Retina (tissue), 1 donor: ENCODE results near the gene DNAH11.

Source experiments
- DNase-seq: peaks from one replicate; pipeline ENCODE4 v3.0.0-alpha.2; 2016

The DNAH11 gene

DNA sequence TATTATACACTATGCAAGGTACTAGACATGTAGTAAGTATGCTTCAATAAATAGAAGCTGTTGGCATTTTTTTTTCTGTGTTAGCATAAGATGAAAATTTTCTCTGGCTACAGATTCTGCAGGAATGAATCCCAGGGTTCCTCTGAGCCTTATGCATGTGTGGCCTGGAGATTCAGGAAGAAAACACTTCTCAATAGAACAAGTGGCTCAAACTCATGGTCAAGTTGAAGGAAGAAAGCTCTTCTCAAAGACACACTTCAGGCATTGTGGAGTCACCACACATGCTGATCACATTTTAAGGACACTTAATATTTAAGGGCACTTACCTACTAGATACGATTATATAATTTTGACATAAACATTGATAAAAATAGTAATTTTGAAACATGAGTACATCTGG lies 19.5 kb downstream of the DNAH11 start:
- DNase-seq = no peak

DNA sequence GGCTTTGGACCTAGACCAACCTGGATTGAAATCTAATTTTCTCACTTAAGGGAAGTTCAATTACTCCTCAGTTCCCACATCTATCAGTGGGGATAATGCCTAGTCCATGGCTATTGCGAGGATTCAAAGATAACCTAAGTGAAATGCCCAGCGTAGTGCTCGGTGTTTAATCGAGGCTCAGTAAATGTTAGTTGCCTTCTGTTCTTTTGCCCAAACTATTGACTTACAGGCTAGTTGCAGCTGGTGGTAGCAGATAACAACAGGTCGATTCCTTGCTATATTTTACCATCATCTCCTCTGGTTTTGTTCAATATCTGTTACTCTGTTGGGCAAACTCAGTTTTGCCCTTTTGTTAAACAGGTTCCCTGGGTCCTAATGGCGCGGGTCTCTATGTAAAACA lies 22.8 kb downstream of the DNAH11 start:
- no peak for DNase-seq

DNA sequence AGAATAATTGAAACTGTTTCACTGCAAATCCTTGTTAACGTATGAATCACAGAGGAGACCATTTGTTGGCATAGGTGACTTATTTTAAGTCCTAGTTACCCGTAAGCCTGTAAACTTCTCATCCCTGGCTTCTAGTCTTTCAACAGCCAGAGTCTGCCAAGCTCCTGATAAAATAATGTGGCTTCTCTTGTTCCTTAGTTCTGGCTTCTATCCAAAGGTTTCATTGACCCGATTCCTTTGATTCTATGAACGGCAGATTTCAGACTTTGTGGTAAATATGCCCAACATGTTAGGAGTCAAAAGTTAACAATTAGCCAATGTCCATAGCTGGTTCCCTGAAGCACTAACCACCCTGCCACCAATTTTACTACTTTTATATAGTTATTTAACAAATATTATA lies 23.3 kb downstream of the DNAH11 start:
- no peak for DNase-seq

DNA sequence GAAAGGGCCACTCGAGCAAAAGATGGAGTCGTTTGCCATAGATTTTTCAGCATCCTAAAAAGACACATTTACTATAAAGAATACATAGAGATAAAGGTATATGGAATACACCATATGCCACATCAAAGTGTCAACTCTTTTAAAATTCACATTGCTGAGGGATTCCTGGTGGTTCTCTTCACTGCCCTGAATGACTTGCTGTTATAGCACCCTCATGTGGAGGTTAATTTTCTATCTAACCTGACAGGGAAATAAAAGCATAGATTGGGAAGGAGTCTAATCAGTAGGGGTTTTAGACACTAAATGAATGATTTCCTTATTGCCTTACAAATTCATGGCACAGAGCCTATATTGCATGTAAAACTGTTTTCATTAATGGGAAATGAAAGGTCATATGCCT lies 25.9 kb downstream of the DNAH11 start:
- peak; percentile 14 for DNase-seq

DNA sequence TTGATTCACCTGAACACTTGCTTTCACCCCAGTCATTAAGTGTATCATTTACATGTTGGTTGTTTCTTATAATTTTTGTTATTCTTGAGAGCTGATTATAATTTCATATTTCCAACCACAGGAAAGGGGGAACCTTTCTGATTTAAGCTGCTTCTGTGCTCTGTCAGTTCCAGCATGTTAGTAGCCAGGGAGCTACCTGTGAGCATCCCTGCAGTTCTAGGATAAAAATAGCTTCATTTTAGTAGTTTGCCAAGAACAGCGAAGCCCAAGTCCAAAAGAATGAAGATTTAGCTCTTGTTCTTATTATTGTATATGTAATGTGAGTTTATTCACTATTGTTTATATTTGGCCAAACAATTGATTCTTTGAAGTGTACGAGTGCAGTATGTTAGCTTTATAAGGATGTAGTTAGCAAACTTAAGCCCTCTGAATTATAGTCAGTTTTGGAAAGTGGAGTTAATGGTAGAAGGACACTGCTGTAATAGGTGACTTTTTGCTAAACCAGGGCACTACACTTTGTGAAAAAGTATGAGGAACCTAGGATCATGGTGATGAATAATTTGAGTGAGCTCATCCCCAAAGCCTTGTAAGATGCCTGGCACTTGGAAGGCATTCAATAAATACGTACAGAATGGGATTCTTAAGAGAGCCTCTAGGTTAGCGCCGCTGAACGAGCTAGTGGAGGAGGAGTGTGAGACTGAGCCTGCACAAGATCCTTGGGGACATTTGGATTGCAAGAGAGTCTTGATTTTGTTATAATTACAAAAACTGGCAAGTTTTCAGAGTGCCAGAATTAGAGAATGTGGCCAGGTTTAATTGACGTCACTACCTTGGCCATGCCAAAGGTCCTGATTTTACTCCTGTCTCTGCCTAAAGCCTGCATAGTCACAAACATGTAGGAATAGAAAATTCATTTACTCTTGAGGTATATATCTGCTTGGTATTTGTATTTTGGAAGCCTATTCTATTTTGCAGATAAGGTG lies 29.8 kb downstream of the DNAH11 start:
- DNase-seq = no peak

DNA sequence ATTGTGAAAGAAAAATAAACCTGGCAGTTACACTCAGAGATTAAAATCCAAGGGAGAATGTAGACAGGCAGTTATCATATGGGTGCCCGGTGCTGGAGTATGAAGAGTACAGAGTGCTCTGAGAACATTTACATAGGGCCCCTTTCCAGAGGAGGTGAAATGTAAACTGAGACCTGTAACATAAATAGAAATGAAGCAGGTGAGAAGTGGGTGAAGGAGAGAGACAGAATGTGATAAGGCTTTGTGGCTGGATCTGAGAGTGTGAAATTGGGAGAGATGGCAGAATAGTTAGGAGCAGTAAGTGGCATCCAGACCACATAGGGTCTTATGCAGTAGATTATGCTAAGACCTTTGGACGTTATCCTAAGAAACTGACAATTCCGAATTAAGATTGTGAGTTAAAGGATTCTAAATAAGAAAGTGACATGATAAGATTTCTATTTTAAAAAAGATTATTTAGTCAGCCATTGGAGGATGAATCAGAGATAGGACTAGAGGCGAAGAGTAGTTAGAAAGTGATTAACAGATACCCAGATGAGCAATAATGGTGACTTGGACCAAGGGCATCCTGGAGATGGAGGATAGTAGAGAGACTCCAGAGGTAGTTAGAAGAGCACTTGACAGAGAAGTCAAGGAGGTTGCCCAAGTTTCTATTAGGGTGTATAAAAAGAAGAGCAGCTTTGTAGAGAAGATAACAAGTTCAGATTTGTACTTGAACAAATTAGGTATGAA lies 36.7 kb downstream of the DNAH11 start:
- no peak for DNase-seq

DNA sequence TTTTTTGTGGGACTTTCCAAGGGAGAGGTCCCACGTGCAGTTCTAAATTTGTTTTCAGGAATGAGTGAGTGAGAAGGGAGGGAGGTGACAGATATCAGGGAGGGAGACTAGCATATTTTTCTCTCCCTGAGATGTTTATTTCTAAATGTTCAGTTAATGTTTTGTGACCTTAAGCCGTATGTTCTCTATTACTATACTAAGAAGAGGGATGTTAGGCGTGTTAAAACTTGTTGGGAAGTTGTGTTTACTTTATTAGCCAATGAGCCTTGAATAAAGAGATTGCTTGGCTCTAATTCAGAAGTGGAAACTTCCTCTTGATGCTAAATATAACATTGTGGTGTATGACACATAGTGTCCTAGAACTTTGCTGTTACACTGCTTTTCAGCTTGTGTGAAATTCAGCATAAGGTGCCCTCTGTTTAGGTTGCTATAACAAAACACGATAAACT lies 37.3 kb downstream of the DNAH11 start:
- no peak for DNase-seq

DNA sequence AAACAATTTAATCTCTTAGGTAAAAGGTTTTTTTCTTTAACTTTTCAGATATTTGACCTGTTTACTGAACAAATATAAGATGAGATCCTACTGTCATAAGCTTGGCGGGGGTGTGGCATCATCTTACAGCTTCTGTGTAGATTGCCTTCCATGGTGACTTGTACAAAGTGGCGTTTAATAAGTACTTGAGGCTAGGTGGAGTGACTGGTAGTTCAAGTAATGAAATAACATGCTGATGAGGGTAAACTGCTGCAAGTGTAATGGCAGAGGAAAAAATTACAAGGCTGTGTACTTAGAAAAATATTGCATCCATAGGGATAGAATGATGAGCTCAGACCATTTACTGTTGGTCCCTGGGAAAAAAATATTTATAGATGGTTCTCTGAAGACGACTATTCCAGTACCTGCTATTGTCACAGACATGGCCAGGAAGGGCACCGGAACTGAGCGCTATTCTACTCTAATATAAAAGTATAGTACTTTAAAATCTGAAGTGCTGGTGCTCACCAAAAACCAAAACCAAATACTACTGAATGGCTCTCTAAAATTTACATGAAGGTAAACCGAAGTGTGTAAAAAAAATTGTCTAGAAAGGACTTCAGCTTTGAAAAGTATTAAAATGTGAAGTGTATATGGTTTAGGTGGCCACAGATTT lies 42.4 kb downstream of the DNAH11 start:
- DNase-seq = no peak

DNA sequence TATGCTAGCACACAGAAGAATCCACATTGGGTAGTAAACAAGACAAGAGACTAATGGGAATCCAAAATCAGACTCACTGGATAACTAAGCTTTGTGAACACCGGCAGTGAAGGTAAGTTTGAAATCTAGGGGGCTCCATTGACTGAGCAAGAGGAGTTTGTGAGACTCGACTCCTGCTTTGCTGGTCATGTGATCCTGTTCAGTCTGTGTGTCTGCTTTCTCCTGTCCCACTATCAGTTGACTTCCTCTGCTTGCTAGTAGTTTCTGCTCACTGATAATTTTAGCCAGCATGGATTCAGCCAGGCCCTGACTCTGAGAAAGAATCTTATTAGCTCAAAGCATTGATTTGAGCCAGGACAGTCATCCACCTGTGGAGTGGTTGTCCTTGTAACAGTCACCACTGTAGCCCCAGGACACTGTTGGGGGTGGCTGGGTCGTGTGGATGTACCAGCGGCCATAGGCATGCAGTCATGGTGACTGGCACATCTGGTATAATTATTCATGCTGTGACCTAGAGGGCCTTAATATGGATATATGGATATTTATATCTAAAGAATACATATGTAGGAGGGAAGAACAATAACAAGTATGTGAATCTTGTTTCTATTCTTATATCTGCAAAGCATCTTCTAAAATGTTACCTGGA lies 44.4 kb downstream of the DNAH11 start:
- no peak for DNase-seq

DNA sequence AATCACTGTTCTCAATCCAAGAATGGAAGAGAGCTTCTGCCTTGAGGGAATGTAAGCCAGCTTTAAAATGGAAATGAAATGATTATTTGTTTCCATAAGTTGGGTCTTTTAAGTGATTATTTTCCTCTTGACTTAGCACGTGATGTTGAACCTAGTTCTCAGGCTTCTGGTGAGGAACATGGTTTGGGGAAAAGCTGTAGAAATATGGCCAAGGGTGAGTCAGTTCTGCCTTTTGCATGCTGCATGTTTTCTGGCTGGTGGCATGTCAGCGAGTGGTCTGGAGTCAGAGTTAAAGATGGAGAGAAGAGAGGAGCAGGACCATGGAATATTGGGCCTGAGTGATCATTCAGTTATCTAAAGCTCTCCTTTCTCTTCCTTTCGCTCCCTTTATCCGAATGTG lies 54.0 kb downstream of the DNAH11 start:
- no peak for DNase-seq

DNA sequence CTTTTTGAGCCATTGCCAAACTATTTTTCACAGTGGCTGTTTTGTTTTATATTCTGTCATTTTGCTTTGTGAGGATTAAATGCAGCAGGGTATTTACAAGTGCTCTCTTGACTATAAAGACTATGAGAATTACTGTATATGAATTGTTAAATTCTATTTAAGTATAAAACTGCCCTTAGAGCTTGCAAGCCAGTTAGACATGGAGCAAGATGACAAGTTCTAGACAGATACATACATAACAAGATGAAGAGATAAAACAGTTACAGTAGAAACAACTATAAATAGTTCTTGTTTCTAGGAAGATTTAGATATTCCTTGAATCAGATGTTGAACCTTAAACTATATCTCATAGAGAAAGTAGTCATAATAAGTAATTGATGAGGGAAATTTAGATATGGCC lies 60.6 kb downstream of the DNAH11 start:
- DNase-seq = no peak

DNA sequence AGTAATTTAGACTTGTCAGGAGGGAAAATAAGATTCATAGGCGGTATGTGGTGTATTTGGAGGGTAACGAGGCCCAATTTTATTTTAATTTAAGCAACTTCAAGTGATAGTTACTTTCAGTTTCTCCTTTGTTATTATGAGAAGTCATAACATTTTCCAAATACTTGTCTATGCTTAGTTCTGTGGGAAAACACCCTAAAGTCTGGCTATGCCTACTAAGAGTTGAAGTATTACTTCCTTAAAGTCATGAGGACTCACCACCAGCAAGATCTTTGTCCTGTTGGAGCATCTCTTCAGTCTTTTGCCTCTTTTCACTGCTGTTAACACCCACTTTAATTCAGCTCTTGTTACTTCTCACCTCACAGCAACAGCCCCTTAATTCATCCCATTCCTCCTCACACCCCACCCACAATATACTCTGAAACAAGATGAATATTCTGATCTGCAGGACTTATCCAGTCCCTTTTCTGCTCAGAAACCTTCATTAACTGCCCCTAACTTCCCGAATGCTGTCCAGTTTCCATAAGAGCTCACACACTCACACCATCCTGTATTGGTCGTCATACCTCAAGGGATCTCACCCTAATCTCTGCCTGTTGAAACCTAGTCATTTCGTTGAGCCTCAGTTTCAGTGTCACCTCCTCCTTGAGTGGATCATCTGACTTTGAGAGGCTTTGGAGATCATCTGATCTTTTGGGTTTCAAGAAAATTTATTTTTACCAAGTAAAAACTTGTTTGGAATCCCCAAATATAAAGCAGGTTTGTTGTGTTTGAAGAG lies 61.3 kb downstream of the DNAH11 start:
- DNase-seq = no peak

DNA sequence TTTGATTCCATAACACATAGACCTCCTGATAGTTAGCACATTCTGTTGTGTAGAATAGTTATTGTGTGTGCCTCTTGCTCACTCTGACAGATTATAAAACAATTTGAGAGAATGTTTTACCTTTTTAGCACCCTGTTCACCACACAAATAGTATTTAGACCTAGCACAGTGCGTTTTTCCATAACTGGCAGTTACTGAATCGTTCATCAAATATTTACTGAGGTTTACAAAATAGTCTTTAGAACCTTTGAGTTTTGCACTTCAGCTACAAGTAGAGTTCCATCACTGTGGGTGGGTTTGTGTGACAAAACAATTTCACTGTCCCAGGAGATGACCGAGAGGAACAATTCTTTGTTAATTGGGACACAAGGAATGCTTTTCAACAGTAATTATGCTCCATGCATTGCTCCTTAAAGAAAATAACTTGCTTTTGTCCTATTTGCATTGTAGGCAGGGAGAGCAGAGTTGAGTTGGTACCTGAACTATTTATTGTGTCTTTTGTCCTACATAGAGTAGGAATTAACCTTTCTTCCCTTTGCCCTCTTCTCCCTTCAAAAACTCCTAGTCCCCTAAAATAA lies 62.3 kb downstream of the DNAH11 start:
- DNase-seq = peak; percentile 63

DNA sequence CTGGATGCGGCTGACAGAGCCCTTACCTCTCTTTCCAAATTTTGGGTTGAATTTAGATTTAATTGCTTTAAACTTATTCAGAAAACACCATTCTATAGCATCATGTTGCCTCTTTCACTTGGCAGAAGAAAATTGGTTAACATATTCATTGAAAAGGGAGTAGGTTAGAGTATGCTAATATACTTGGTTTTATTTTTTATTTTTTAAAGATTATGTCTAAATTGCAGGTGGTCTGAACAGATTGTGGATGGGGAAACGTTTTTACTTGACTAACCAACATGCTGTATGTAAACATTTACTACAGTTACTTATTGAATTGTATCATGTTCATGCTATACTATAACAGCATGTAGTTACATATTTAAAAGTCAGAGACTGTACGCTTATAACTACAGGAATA lies 65.6 kb downstream of the DNAH11 start:
- no peak for DNase-seq

DNA sequence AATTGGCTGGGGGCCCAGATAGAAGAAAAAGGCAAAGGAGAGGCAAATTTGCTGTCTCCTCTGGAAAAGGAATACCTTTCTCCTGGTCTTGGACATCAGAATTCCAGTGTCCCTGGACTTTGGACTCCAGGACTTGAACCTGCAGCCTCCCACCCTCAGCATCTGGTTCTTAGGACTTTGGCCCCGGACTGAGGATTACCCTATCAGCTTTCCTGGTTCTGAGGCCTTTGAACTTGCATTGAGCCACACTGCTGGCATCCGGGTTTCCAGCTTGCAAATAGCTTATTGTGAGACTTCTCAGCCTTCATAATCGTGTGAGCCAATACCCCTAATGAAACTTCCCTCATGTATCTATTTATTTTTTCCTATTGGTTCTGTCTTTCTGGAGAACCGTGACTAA lies 68.3 kb downstream of the DNAH11 start:
- DNase-seq = no peak

DNA sequence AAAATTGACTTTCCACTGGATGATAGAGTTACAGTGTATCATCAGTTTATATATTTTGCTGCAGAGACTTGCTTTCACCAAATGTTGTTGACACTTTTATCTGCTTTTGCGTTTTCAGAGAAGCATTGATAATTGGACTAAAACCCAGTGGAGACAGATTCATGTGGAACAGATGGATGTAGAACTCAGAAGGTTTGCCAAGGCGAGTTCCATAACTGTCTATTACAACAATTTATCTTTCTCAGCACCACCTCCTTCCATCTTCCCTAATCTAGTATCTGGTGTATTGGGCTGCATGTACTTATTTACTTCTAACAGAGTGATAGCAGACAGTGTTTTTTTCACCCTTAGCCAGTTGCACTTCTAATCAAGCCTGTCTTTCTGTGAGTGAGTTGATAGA lies 73.3 kb downstream of the DNAH11 start:
- no peak for DNase-seq

DNA sequence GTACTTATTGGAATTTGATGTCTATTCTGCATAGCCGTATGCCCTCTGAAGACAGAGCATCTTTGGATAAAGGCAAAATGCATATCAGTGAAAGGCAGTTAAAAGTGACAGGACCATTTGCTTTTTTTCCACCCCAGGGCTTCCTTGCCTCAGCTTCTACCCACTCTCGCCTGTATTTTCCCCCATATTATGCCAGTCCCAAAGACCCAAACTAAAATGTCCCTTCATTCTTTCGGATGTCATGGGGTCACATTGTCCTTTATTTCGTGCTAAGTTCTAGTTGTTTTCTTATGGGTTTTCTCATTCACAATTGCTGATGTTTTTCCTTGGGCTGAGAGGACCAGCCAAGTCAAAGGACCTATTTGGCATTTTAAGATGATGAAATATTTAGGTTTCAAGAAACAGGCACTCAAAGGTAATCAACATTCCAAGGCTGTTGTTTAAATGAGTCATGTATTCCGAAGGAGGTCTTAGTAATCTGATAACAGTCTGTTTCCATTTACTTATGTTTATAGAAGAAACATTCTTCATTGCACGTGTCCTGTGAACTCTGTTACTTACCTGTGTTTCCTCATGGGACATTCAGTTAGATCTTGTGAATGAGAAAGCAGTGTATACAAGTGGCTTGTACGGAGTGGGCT lies 74.1 kb downstream of the DNAH11 start:
- no peak for DNase-seq

DNA sequence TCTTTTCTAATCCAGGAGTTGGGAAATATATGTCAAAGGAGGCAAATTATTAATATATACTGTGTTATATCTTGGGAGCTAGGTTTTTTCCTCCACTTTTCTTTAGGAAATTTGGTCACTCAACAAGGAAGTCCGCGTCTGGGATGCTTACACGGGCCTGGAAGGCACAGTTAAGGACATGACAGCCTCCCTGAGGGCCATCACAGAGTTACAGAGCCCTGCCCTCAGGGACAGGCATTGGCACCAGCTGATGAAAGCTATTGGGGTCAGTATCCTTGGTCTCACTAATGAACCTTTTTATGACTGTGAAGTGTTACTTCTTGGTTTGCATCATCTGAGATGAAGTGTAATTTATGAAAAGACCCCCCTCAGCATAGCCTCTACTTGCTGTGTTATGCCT lies 74.7 kb downstream of the DNAH11 start:
- no peak for DNase-seq

DNA sequence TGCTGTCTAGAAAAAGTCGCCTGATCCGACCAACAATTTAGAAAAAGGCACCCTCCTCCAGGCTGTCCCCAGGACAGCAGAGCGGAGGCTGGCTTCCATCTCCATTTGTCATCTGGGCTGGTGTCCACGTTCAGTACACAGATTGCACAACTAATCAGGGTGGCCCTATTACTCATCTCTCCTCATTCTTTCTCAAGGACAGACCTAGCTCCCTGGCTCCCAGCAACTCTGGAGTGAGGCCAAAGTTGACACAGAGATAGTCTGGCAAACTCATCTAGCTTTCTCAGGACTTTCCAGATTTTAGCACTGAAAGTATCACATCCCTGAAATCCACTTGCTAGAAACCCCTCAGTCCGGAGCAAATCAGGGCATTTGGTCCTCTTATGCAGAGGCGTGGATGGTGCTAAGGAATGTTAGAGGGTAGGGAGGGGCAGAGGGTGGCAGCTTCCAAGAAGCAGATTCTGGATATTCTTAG lies 75.1 kb downstream of the DNAH11 start:
- DNase-seq = no peak

DNA sequence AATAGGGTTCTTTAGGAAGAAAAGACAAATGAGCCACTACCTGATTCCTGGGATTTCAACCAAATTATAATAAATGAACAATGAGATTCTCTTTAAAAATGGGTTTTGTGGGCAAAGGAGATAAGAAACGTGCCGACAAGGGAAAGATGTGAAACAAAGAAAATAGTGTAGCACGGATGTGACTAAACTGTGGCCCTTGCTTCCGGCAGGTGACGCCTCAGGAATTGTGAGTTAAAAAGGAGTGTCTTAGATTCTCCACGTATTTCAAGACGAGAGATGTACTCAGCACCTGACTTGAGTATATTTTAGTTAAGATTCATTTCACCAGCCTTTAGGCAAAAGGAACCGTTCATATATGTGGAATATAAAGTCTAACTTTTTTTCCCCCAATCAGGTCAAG lies 75.9 kb downstream of the DNAH11 start:
- DNase-seq = no peak

DNA sequence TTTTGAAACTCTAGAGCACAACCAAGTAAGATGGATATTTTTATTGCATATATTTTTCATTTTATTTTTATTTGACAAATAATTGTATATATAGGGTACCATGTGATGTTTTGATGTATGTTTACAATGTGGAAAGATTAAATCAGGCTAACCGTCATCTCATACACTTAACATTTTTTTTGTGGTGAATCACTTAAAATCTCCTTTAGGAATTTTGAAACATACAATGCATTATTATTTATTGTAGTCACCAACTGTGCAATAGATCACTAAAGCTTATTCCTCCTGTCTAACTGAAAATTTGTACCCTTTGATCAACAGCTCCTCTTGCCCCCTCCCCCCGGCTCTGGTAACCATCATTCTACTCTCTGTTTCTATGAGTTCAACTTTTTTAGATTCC lies 77.2 kb downstream of the DNAH11 start:
- no peak for DNase-seq
